Measurements from ENCODE around the gene STAB1. TPM values are rescaled to one million over a fixed set of nuclear protein-coding genes. Genes with fewer than 3 reads are reported as not detected.

Gene STAB1
- total RNA-seq (4.0 and 4.6 TPM in 2 replicates), polyA plus RNA-seq (3.0 and 4.0 TPM in 2 replicates)

GRCh38 chr3:52494886-52495495 is at the start of gene STAB1:
STAB1 (plus strand) TSS chr3:52495338; CDS start chr3:52495414, 76 bp downstream.
- Histone ChIP-seq H3K9me2 (replicated peaks; ENCODE audit: insufficient read depth) (no peaks in the 10 kb centered on the region), H3K9me3 (ENCODE audit: low read depth) (no peaks in the 10 kb centered on the region), H3K27ac (no peak within 1 kb of the TSS), H3K27me3 (no peaks in the 10 kb centered on the region), H3K4me1 (ENCODE audit: insufficient read depth) (no peaks in the 10 kb centered on the region), H4K20me1 (ENCODE audit: insufficient read depth, poor library complexity, severe bottlenecking) (no peaks in the 10 kb centered on the region), H3K4me3 (no peak within 1 kb of the TSS), H3K79me2 (no peaks in the 10 kb centered on the region), H2AFZ (no peak within 1 kb of the TSS), H3K4me2 (no peak within 1 kb of the TSS), H3K36me3 (replicated peaks; ENCODE audit: insufficient read depth, low read depth) (no peaks in the 10 kb centered on the region)
- TF ChIP-seq EZH2phosphoT487 (IDR thresholded peaks at IDR 0.05; ENCODE audit: low read depth, severe bottlenecking, unreplicated experiment), result no peak
- TF ChIP-seq EZH2 (IDR thresholded peaks at IDR 0.05; ENCODE audit: borderline replicate concordance), result no peak
- 91% methylated on average over 24 of the region's 25 CpGs for WGBS (ENCODE audit: low lambda C conversion rate, missing lambda C conversion rate)
- no peak for DNase-seq (ENCODE audit: low spot score)

DNA sequence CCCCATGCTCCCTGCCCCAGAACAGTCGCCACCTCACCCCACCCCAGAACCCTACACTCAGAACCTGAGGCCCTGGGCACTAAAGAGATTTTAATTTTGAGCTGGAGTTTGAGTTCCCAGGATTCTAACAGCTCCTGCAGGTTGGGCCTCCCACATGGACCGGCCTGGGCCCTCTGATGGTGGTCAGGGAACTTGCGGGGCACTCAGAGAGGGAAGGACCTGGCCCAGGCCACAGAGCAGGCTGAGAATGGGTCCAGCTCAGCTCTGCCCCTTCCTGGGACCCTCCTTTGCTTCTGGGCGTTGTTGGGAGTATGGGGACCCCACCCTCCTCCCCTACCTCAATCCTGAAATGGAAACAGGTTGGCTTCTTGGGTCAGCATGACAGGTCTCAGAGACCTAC is 49.1 kb upstream of the STAB1 start:
- Histone ChIP-seq H3K9me3 (ENCODE audit: low read depth) (no peaks in the 10 kb centered on the region), H3K79me2 (no peaks in the 10 kb centered on the region), H3K27ac (no peak overlapping the region), H4K20me1 (ENCODE audit: insufficient read depth, poor library complexity, severe bottlenecking) (no peaks in the 10 kb centered on the region), H3K27me3 (no peaks in the 10 kb centered on the region), H3K36me3 (replicated peaks; ENCODE audit: insufficient read depth, low read depth) (no peaks in the 10 kb centered on the region), H2AFZ (no peak overlapping the region), H3K9me2 (replicated peaks; ENCODE audit: insufficient read depth) (no peaks in the 10 kb centered on the region), H3K4me3 (no peak overlapping the region), H3K4me1 (ENCODE audit: insufficient read depth) (no peaks in the 10 kb centered on the region), H3K4me2 (no peak overlapping the region)
- WGBS (ENCODE audit: low lambda C conversion rate, missing lambda C conversion rate), result 87% methylated on average over 4 of the region's 4 CpGs
- DNase-seq (ENCODE audit: low spot score), result no peak
- TF ChIP-seq EZH2 (IDR thresholded peaks at IDR 0.05; ENCODE audit: borderline replicate concordance), result no peak
- TF ChIP-seq, protein P1, sequence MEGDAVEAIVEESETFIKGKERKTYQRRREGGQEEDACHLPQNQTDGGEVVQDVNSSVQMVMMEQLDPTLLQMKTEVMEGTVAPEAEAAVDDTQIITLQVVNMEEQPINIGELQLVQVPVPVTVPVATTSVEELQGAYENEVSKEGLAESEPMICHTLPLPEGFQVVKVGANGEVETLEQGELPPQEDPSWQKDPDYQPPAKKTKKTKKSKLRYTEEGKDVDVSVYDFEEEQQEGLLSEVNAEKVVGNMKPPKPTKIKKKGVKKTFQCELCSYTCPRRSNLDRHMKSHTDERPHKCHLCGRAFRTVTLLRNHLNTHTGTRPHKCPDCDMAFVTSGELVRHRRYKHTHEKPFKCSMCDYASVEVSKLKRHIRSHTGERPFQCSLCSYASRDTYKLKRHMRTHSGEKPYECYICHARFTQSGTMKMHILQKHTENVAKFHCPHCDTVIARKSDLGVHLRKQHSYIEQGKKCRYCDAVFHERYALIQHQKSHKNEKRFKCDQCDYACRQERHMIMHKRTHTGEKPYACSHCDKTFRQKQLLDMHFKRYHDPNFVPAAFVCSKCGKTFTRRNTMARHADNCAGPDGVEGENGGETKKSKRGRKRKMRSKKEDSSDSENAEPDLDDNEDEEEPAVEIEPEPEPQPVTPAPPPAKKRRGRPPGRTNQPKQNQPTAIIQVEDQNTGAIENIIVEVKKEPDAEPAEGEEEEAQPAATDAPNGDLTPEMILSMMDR (IDR thresholded peaks at IDR 0.05; ENCODE audit: poor library complexity), result no peak
- no peak for TF ChIP-seq EZH2phosphoT487 (IDR thresholded peaks at IDR 0.05; ENCODE audit: low read depth, severe bottlenecking, unreplicated experiment)

- Histone ChIP-seq H3K27me3 (no peaks in the 10 kb centered on the region), H2AFZ (no peak overlapping the region), H3K4me1 (ENCODE audit: insufficient read depth) (no peaks in the 10 kb centered on the region), H3K4me2 (no peak overlapping the region), H3K9me2 (replicated peaks; ENCODE audit: insufficient read depth) (no peaks in the 10 kb centered on the region), H3K4me3 (no peak overlapping the region), H3K36me3 (replicated peaks; ENCODE audit: insufficient read depth, low read depth) (no peaks in the 10 kb centered on the region), H3K27ac (no peak overlapping the region), H3K9me3 (ENCODE audit: low read depth) (no peaks in the 10 kb centered on the region), H4K20me1 (ENCODE audit: insufficient read depth, poor library complexity, severe bottlenecking) (no peaks in the 10 kb centered on the region), H3K79me2 (no peaks in the 10 kb centered on the region)
- WGBS (ENCODE audit: low lambda C conversion rate, missing lambda C conversion rate), result 44% methylated on average over 13 of the region's 13 CpGs
- TF ChIP-seq EZH2phosphoT487 (IDR thresholded peaks at IDR 0.05; ENCODE audit: low read depth, severe bottlenecking, unreplicated experiment) (no peak), EZH2 (IDR thresholded peaks at IDR 0.05; ENCODE audit: borderline replicate concordance) (no peak)
- TF ChIP-seq, protein P1 (IDR thresholded peaks at IDR 0.05; ENCODE audit: poor library complexity), result peak; percentile 99
- peak; percentile 76 for DNase-seq (ENCODE audit: low spot score)
Measured at GRCh38 chr3:52446631-52447511, 48.3 kb upstream of the STAB1 start.
